Measurements from ENCODE around the gene ADARB1. TPM values are rescaled to one million over a fixed set of nuclear protein-coding genes. Genes with fewer than 3 reads are reported as not detected.

Gene ADARB1
- total RNA-seq, 1 experiment from 2014 or later = 15.8 TPM

DNA sequence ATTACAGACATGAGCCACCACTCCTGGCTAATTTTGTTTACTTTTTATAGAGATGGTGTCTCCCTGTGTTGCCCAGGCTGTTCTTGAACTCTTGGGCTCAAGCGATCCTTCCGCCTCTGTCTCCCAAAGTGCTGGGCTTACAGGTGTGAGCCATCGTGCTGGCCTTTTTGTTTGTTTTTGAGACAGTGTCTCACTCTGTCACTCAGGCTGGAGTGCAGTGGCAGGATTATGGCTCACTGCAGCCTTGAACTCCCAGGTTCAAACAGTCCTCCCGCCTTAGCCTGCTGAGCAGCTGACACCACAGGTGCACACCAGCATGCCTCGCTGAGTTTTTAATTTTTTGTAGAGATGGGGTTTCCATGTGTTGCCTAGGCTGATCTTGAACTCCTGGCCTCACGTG is 49.1 kb downstream of the ADARB1 start:
- no peak overlapping the region for H2AK5ac ChIP-seq (ENCODE audit: insufficient read length, low read length)
- H3T11ph ChIP-seq (ENCODE audit: low read length) = no peak overlapping the region
- no peaks in the 10 kb centered on the region for H3K4me1 ChIP-seq (ENCODE audit: insufficient read depth, low read length)
- no peak overlapping the region for H3K18ac ChIP-seq (ENCODE audit: insufficient read length, low read depth, low read length)
- H3K14ac ChIP-seq (ENCODE audit: insufficient read depth, low read length) = no peak overlapping the region
- no peaks in the 10 kb centered on the region for H3K27me3 ChIP-seq (ENCODE audit: insufficient read depth, low read length)
- TF ChIP-seq, protein P1, sequence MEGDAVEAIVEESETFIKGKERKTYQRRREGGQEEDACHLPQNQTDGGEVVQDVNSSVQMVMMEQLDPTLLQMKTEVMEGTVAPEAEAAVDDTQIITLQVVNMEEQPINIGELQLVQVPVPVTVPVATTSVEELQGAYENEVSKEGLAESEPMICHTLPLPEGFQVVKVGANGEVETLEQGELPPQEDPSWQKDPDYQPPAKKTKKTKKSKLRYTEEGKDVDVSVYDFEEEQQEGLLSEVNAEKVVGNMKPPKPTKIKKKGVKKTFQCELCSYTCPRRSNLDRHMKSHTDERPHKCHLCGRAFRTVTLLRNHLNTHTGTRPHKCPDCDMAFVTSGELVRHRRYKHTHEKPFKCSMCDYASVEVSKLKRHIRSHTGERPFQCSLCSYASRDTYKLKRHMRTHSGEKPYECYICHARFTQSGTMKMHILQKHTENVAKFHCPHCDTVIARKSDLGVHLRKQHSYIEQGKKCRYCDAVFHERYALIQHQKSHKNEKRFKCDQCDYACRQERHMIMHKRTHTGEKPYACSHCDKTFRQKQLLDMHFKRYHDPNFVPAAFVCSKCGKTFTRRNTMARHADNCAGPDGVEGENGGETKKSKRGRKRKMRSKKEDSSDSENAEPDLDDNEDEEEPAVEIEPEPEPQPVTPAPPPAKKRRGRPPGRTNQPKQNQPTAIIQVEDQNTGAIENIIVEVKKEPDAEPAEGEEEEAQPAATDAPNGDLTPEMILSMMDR (conservative IDR thresholded peaks at IDR 0.05) = no peak
- no peak overlapping the region for H2AFZ ChIP-seq (ENCODE audit: low read length)
- H2BK120ac ChIP-seq (ENCODE audit: low read depth, low read length, poor library complexity, severe bottlenecking) = no peak overlapping the region
- no peak overlapping the region for H4K5ac ChIP-seq (ENCODE audit: insufficient read length, low read depth, low read length)
- no peaks in the 10 kb centered on the region for H3K23me2 ChIP-seq (ENCODE audit: insufficient read length, low read depth, low read length, poor library complexity, severe bottlenecking)
- H3K27ac Mint-ChIP-seq = no peak overlapping the region
- no peaks in the 10 kb centered on the region for H3K9me3 ChIP-seq (ENCODE audit: control insufficient read depth, low read depth, low read length)
- H2BK15ac ChIP-seq (ENCODE audit: low read depth, low read length) = no peak overlapping the region
- H4K91ac ChIP-seq (ENCODE audit: insufficient read length, low read depth, low read length) = no peak overlapping the region
- no peak overlapping the region for H3K56ac ChIP-seq (ENCODE audit: insufficient read length, low read depth, low read length)
- WGBS (ENCODE audit: extremely low coverage, insufficient read length, low lambda C conversion rate) = no CpG with 5 or more reads among the region's 6 CpGs
- no peak overlapping the region for H3K27ac ChIP-seq (ENCODE audit: insufficient read length, low read depth, low read length)
- no peak overlapping the region for H2BK12ac ChIP-seq (ENCODE audit: insufficient read length, low read depth, low read length)
- H3K79me1 ChIP-seq (ENCODE audit: insufficient read depth, low read depth, low read length, poor library complexity, severe bottlenecking) = no peaks in the 10 kb centered on the region
- DNase-seq = no peak
- no peak overlapping the region for H3K4me3 Mint-ChIP-seq
- H3K4me2 ChIP-seq (ENCODE audit: insufficient read depth, insufficient read length, low read length) = no peak overlapping the region
- H3K4me1 Mint-ChIP-seq = peaks cover 0 to 7% of the 10 kb centered on the region in 2 experiments; a peak in 3 of 4 replicates
- H2BK20ac ChIP-seq (ENCODE audit: low read depth, low read length, poor library complexity, severe bottlenecking) = no peak overlapping the region
- no peaks in the 10 kb centered on the region for H4K20me1 ChIP-seq (ENCODE audit: control insufficient read depth, insufficient read depth, insufficient read length)
- no peak overlapping the region for H3K4ac ChIP-seq (ENCODE audit: low read depth, low read length)
- no peaks in the 10 kb centered on the region; the same call in none of the 2 replicates for H3K27me3 Mint-ChIP-seq (ENCODE audit: low read depth)
- H3K23ac ChIP-seq (ENCODE audit: insufficient read length, low read depth, low read length) = no peak overlapping the region
- no peak overlapping the region for H3K9ac ChIP-seq (ENCODE audit: extremely low read depth, insufficient read length, low read length)
- H2BK5ac ChIP-seq (ENCODE audit: insufficient read length, low read length) = no peak overlapping the region
- no peaks in the 10 kb centered on the region for H3K79me2 ChIP-seq (ENCODE audit: insufficient read depth, low read length)
- H3K9me3 Mint-ChIP-seq = no peaks in the 10 kb centered on the region
- H3K36me3 Mint-ChIP-seq (ENCODE audit: insufficient read depth in 1 of 3, low read depth in 3 of 3) = no peaks in the 10 kb centered on the region
- H4K8ac ChIP-seq (replicated peaks; ENCODE audit: insufficient read length, low read depth, low read length) = no peak overlapping the region
